ENCODE measurements around the gene DNAJC1.
"Not testable (repeated sequence)": the region's sequence is repeated elsewhere in the genome, so short reads cannot be mapped to it uniquely, and the experiment has no call there.

Gene DNAJC1

GRCh38 chr10:21722209-21722608 lies 281.3 kb downstream of the DNAJC1 start:
- no peak for DNase-seq

- no peak for DNase-seq
Observed at GRCh38 chr10:21721000-21721665, 282.4 kb downstream of the DNAJC1 start.

DNA sequence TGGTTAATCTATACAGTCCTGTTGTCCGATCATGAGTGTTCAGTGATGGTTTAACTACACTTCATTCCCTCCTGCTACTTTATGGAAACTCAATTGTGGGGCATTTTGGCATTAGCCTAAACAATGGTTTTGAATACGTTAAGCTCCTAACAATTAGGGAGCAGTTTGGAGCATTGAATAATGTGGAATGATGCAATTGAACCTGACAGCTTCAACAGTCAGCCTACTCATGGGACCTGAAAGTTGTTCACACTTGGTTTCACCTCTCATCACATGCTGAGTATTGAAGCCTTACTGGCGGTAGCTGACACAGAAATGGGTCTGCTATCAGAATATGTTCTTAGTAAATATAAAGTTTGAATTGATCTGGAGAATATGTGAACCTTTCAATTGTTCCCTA lies 283.4 kb downstream of the DNAJC1 start:
- no peak for DNase-seq

DNA sequence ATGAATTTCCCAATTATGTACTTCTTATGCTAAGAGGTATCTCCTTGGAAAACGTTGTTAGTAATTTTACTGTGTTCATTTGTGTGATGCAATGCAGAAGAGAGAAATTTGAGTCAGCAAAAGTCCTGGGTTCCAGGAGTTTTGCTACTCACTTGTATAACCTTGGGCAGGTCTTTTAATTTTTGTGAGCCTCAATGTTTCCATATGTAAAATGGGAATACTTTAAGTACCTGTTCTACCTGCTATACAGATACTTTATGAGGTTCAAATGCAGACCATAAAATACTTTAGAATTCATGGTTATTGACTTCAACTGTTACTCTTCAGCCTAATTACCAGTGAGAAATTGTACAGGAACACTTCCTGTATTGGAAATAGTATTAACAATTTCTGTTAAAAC lies 284.0 kb downstream of the DNAJC1 start:
- DNase-seq: no peak

GRCh38 chr10:21717437-21718054 lies 286.0 kb downstream of the DNAJC1 start:
- DNase-seq: not testable (repeated sequence)

- DNase-seq: no peak
Observed at GRCh38 chr10:21715531-21716195, 287.9 kb downstream of the DNAJC1 start.

DNA sequence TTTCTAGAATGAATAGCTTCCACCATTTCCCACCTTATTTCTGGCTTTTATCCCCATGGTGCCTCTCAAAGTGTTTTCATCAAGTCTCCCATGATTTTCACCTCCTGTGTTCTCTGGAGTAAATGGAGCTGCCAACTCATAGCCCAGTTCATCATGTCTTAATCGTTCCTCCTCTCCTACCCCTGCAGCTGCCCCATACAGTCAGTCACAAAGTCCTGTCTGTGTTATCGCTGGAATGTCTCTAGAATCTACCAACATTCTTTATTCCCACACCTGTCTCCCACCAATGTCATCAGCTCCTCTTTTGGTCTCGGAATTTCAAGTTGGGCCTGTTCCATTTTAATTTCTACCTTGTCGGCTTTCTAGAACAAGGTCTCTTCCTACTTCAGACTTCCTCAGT lies 290.6 kb downstream of the DNAJC1 start:
- DNase-seq: no peak

DNA sequence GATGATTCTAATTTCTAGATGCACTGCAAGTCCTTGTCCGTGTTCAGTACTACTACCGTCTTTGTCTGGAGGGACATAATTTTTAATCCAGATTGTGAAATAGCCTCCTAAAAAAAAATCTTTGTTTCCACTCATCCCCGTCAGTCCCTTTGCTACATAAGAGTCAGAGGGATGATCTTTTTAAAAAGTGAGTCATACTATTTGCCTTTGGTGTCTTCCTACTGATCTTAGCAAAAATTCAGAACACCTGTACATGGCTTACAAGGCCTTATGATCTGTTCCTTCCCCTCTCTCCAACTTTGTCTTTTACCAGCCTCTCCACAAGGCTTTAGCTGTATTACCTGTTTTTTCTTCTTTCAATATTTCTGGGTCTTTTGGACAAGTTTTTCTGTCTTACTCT lies 296.0 kb downstream of the DNAJC1 start:
- DNase-seq: no peak
